Right renal pelvis (tissue), 4 donors: ENCODE results near the gene HIBADH. TPM values are rescaled to one million over a fixed set of nuclear protein-coding genes. Genes with fewer than 3 reads are reported as not detected.
A peak's percentile ranks its signal among the peaks of the same experiment; 100 is the strongest.
"Not testable (repeated sequence)": the region's sequence is repeated elsewhere in the genome, so short reads cannot be mapped to it uniquely, and the experiment has no call there.

Source experiments
- DNase-seq, 4 donors: peaks; one replicate each; pipeline ENCODE4 v3.0.0-alpha.2; 2013; ENCODE audit warnings: low read depth in 4 of 4, low spot score in 3 of 4, missing footprints in 1 of 4
- polyA plus RNA-seq, 4 donors: library from polyadenylated mRNA; unstranded; fragments of 120-200 nt; gene quantifications; one replicate each; pipeline ENCODE4 v1.2.1, GENCODE V29; 2013; ENCODE audit not compliant: insufficient read length in 4 of 4

HIBADH gene
- polyA plus RNA-seq, 4 donors, result 87.1 to 105 (median 98.9) TPM

DNA sequence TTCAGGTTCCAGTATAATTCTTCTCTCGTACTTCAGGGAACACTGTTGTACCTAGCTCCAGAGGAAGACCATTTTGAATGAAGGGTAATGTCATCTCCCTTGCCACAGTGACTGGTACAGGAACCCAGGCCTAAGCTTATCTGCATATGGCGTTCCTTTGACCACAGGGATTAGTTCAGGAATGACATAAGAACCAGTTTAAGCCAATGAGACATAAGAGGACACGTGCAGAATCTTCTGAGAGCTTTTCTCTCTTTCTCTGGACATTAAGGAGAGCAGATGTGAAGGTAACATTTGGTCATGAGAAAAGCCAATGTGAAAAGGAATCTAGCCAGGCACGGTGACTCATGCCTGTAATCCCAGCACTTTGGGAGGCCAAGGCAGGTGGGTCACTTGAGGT is 21.8 kb upstream of the HIBADH start:
- DNase-seq, result no peak

DNA sequence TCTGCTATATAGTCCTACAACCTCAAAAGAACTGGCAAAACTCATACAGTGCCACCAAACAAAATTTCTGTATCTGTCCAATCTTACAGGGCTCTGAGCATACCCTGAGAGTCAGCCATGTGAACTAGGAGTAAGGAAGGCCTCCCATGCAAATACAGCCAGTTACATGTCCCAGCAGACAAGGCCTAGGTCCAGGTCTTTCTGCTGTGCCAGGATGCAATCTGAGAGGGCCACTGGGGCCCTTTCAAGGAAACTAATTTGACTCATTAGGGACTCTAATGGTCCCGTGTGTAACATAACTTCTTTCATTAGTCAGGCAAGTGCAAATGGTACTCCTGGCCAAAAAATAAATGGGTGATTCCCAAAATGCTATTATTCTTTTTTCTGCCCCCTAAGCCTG is 17.9 kb upstream of the HIBADH start:
- DNase-seq, result no peak

DNA sequence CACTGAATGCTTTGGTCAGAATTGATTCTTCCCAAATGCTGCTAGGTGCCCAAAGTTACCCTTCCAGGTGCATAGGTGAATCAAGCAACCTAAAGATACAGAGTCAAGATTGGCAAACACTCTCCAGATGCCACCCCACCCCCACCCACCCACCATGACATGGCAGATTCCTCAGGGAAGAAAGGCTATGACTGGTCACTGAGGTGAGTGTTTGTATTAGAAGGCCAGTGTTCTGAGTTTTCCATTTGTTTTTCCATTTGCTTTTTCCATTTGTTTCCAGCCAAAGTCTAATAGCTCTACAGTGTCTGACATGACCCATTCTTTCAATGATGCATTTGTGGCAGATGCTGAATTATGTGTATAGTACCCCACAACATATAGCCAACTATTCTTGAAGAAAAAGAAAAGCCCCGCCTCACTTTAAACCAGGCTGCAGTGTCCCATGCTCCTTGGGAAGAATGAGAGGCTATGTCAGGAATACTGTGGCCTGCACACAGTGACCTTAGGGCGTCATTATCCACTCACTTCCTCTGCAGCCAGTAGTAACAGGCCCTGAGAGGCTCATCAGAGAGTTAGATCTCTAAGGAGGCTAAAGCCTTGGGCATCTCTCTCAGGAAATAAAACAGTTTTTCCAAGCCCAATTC is 16.1 kb upstream of the HIBADH start:
- DNase-seq, result no peak

DNA sequence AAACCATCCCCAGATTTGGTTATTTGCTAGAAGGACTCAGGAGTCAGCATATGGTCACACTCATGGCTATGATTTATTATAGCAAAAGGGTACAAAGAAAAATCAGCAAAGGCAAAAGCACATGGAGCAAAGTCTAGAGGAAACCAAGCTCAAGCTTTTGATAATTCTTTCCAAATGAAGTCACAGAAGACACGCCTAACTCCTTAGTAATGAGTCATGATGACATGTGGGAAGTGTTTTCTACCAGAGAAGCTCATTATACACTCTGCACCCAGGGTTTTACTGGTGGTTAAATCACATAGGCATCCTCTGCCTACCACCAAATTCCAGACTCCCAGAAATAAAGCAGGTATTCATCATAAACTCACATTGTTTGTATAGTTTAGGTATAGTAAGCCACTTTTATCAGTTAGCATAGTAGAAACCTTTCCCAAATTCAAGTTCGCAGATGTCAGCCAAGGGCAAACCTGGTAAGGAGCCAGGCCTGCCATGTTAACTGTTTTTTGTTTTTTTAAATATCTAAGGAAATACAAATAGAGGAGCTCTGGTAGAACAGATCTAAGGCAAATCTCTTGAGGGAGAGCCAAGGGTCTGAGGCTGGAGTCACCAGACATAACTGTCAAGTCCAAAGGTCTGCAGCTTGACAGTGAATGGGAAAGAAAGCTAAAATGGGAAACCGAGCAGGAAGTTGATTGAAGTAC is 15.4 kb upstream of the HIBADH start:
- DNase-seq, result no peak

DNA sequence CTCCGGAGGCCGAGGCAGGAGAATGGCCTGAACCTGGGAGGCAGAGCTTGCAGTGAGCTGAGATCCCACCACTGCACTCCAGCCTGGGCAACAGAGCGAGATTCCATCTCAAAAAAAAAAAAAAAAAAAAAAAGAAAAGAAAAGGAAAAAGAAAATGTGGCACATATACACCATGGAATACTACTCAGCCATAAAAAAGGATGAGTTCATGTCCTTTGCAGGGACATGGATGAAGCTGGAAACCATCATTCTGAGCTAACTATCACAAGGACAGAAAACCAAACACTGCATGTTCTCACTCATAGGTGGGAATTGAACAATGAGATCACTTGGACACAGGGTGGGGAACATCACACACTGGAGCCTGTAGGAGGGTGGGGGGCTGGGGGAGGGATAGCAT is 11.4 kb upstream of the HIBADH start:
- DNase-seq, result not testable (repeated sequence)

DNA sequence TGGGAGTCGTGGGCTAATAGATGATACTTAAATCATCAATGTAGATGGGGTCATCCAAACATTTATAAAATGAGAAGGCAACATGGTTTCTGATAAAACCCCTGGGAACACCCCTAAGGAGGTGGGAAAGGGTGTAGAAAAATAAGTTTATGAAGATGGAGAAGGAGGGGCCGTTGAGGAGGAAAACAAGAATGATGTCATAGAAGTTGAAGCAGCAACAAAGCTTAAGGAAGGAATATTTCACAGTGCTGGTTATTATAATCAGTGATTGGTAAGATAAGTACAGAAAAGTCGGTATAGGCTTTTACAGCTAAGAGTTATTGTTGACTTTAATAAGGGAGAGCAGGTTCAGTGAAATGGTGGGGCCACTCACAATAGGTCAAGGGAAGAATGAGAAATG is 9.0 kb upstream of the HIBADH start:
- no peak for DNase-seq

DNA sequence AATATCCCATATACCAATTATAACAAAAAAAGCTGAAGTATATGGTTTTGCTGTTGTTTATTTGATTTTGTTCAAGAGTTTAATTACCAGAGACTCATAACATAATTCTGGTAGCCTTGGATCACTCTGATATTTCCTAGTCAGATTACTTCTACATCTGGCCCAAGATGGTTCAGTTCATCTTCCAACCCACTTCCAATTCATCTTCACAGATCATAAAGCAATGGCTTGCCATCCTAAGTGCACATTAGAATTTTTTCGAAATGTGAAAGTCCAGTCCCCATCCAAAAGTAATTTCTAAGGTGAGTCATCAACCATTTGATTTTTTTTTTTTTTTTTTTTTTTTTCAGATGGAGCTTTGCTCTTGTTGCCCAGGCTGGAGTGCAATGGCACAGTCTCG is 8.0 kb upstream of the HIBADH start:
- no peak for DNase-seq

DNA sequence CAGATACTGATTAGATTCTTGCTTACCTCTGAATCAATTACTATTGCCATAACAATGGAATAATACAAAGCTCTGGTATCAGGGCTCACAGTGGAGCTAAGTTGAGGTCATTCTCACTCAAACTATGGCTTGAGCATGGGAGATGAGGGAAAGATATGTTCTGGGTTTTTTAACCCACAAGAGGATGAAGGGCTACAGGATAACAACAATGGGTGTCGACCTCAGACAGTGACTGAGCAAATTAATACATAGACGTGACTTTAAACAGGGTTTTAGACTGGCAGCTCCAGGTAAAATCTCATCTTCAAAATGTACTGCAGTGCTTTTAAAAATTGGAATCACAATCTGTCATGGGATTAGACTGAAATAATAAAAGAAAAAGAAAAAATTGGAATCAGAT is 7.5 kb upstream of the HIBADH start:
- no peak for DNase-seq

DNA sequence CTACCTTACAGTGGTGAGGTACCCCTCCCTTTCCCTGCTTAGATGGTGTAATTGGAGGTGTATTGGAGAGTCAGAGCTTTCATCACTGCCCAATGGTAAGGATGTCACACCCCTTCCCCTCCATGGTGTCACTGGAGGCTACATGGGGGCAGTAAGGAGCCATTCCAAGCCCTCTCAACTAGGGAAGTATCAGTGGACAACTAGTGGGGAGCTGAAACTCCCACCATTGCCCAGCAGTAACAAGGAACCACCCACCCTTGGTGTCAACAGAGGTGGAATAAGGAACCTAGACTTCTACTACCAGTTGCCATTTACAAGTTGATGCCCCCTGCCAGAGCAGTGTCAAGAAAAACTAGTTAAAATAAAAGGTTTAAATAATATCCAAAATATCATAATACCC is 2.8 kb upstream of the HIBADH start:
- no peak for DNase-seq

DNA sequence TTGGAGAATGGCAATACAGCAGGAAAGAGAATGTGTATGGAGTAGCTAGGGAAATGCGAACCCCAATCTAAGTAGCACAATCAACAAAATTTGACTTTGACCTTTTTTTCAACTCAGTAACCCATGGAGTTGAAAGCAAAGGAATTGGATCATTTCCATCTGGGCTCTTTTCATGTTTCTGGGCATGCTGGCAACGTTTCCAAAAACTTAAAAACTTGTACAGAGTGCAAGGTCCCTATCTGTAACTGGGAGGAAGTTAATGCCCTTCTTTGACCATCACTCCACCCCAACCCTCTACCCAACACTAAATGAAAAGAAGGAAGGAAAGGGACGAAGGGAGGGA is 1.3 kb upstream of the HIBADH start:
- DNase-seq, result no peak

DNA sequence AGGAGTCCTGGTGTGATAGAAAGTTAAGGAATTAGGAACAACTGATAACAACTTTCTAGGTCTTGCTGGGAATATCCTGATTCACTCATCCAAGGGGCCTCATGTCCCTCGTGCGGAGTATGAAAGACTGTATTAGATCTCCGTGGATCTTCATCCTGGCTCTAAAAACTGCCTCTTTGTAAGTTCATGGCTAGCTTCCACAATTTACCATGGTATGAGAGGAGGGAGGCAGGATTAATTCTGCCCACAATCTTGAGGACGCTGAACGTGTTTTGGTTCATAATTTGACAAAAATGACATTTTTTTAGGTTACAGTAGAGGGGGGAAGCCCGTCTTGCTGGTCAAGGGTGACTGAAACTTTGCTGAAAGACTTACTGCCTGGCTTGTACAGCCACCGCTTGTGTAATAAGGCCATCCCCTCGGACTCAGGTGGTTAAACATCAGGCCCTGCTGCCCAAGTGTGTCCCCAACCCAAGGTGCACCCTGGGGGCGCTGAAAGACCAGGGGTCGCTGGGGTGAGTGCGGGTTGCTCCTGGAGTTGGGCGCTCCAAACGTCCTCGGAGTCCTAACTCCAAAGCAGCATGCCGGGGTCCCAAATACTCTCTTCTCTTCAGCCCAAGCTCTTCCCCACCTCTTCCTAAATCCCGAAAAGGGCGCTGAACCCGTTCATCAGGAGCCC is 733 bp downstream of the HIBADH start:
- DNase-seq, result peak; percentile 13 to 52 (median 34)

DNA sequence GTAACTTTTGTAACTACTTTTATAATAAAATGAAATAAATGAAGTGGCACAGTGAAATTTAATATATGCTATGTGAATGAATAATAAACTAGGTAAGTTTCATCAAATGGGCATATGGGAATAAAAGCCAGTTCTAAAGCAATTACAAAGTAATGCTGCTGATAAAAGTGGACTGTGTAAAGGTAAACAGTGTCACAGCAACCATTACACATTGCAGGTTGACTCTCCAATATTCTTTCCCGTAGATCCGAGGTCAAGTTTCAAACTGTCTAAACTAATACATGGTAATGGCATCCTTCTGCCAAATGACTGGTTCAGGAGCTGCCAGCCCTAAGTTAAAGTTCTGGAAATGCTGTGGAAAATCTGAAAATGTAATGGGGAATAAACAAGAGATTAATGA is 6.0 kb downstream of the HIBADH start:
- no peak for DNase-seq

DNA sequence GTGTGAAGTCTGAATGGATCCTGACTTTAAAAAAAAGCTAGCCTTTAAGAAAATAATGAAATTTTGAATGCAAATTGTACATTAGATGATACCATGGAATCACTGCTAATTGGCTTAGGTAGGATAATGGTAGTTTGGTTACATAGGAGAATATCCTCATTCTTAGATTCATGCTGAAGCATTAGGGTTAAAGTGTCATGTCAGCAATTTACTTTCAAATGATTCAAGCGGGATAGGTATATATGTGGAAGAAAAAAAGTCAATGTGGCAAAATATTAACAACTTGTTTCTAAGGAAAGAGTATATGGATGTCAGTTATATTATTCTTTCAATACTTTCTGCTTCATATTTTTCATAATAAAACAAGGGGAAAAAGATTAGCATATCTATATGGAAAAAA is 7.5 kb downstream of the HIBADH start:
- no peak for DNase-seq

DNA sequence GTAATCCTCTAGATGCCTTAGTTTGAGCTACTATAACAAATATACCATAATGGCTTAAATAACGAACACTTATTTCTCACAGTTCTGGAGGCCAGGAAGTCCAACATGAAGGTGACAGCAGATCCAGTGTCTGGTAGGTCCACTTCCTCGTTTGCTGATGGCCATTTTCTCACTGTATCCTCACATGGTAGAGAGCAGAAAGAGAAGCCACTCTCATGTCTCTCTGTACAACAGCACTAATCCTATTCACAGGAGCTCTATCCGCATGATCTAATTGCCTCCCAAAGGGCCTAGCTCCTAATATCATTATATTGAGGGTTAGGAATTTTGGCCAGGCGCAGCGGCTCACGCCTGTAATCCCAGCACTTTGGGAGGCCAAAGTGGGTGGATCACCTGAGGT is 10.2 kb downstream of the HIBADH start:
- no peak for DNase-seq

DNA sequence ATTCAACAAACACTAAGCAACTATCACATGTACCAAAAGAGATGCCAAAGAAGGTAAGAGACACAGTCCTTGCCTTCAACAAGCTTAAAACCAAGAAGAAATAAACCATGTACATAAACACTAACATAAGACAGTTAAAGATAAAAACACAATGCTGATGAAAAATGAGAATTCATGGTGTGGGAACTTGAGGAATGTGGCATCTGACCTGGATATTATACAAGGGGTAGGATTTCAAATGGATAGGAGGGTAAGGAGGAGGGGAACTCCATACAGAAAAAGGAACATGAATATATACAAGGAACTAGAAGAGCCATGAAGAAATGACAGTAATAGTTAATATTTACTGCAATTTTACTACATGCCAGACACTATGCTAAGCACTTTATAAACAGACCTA is 11.0 kb downstream of the HIBADH start:
- DNase-seq, result no peak

DNA sequence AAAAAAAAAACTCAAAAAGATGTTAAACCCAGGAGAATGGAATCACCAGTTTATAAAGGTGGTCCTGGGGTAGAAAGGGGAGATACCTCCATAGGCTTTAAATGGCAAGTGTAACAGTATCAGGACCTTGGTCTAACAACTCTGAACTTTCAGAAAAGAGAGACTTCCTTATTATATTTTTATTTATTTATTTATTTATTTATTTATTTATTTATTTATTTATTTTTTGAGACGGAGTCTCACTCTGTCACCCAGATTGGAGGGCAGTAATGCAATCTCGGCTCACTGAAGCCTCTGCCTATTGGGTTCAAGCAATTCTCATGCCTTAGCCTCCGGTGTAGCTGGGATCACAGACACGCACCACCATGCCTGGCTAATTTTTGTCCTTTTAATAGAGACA is 12.4 kb downstream of the HIBADH start:
- no peak for DNase-seq

DNA sequence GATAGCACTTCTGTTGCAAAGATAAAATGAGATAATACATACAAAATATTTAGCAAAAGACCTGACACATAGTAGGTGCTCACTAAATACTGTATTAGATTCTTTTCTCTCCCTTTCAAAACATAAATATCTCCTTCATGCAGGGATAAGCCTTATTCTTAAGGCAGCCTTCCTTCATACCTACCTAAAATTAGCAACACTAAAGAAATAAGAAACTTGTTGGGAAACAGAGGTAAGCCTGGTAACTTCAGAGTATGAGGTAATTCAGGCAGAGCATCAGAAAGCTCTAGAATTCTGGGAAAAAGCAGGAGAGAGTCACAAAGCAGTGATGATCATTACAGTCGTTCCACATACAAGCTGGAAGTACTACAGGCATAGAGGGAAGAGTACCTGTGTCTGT is 15.2 kb downstream of the HIBADH start:
- DNase-seq, result no peak

DNA sequence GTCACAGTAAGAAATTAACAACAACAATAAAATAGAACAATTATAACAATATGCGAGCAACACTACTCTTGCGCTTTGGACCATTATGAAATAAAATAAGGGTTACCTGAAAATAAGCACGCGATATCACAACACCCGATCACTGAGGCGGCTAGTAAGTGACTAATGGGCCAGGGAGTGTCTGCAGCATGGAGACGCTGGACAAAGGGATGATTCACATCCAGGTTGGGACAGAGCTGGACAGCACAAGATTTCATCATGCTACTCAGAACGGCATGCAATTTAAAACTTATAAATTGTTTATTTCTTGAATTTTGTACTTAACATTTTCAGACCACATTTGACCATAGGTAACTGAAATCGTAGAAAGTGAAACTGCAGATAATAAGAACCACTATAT is 15.6 kb downstream of the HIBADH start:
- no peak for DNase-seq

DNA sequence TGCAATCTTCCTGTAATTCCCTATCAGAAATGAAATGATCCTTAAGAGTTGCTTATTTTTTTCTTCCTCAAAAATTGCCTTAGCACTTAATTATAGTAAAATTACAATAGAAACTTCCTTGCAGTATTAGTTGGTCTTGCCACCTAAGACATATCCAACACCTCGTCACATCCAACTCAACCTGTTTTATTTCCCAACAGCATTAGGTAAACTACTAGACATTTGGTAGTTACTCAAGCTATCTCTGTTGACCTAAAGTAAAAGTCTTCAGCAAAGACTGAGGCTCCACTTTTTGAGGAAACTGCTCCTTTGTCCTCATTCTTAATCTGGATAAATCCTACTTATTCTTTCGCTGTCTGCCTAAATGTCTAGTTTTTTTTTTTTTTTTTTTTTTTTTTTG is 20.4 kb downstream of the HIBADH start:
- DNase-seq, result no peak

DNA sequence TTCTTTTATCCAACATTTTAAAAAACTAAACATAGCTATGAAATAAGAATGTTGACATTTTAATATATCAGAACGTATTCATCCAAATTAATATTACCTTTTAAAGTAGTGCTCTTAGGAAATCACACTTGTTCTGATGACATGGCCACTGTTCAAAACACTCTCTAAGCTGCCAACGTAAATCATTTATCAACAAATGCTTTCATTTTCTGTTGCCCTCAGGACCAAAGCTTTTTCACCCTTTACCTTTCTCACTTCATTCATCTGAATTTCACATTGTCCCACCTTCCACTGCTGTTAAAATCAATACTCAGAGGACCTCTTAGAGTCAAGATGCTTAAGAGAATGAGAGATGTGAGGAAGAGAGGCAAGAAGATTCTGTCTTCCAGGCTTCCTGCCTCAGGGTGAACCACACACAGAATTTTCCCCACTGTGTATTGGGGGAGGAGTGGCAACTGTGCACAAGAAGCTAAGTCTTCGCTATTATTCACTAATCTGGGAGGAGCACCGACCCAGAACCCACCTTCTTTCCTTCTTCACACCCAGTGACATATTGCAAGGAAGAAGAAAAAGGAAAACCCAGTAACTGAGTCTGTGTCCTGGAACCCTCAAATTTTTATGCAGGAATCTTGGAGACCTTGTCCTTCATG is 21.0 kb downstream of the HIBADH start:
- DNase-seq, result no peak

DNA sequence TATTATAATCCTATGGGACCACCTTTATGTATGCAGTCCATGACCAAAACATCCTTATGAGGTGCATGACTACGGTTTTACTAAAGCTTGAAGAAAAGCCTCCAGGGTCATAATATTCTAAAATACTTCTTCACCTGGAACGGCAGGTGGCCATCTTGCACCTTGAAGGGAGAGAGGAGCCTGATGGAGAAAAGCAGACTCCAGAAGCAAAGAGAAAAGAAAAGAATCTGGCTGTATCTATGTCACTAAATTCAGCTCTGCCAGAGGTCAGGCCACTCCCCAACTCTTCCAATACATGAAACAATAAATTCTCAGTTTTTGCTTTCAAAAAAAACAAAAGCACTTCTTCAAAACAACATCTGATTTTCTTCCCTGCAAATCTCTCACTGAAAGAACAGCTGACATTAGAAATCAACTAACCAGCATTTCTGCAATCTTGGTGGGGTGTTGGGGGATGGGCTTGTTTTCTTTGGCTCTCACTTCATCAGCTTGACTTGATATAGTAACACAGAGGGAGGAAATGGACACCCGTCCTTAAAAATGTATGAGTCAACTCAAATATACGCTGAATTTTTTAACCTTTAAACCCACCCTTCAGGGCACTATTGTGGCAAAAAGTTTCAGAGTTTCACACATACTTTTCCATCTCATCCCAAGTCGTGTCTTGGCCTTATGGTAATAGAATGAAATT is 21.7 kb downstream of the HIBADH start:
- DNase-seq, result peak in 2 of 4 donors; percentile 11 to 22
